Activated CD8-positive, alpha-beta memory T cell treated with anti-CD3 and anti-CD28 coated beads for 4 hours (primary cell): ENCODE measurements around the gene TEDC1.

Experiments used
- DNase-seq, 2 donors: peaks; one replicate each; pipeline ENCODE4 v3.0.0-alpha.2; 2020; ENCODE audit warnings: low read depth in 2 of 2

The TEDC1 gene

GRCh38 chr14:105490572-105491365 is at the start of gene TEDC1:
Gene TEDC1 (plus strand): TSS chr14:105491246. CDS start chr14:105491376, 130 bp downstream.
- DNase-seq = peak; percentile 96 to 99

- no peak for DNase-seq
Observed at GRCh38 chr14:105442125-105442524, 48.9 kb upstream of the TEDC1 start.

GRCh38 chr14:105442834-105443233 is 48.2 kb upstream of the TEDC1 start:
- DNase-seq = no peak

- DNase-seq = no peak
Observed at GRCh38 chr14:105444859-105445258, 46.2 kb upstream of the TEDC1 start.

GRCh38 chr14:105445290-105445689 is 45.8 kb upstream of the TEDC1 start:
- DNase-seq = no peak

- no peak for DNase-seq
Observed at GRCh38 chr14:105445901-105446845, 44.9 kb upstream of the TEDC1 start.

GRCh38 chr14:105446971-105447370 is 44.1 kb upstream of the TEDC1 start:
- DNase-seq = no peak

- no peak for DNase-seq
Observed at GRCh38 chr14:105447651-105448640, 43.1 kb upstream of the TEDC1 start.

GRCh38 chr14:105448706-105449111 is 42.3 kb upstream of the TEDC1 start:
- DNase-seq = peak; percentile 24 to 35

- no peak for DNase-seq
Observed at GRCh38 chr14:105449276-105450122, 41.5 kb upstream of the TEDC1 start.

- no peak for DNase-seq
Observed at GRCh38 chr14:105450123-105450505, 40.9 kb upstream of the TEDC1 start.

GRCh38 chr14:105450864-105451720 is 40.0 kb upstream of the TEDC1 start:
- no peak for DNase-seq

GRCh38 chr14:105452963-105453362 is 38.1 kb upstream of the TEDC1 start:
- no peak for DNase-seq

- no peak for DNase-seq
Observed at GRCh38 chr14:105453847-105454246, 37.2 kb upstream of the TEDC1 start.

- DNase-seq = no peak
Observed at GRCh38 chr14:105455086-105455640, 35.9 kb upstream of the TEDC1 start.

- no peak for DNase-seq
Observed at GRCh38 chr14:105455766-105456660, 35.0 kb upstream of the TEDC1 start.

GRCh38 chr14:105456736-105457617 is 34.1 kb upstream of the TEDC1 start:
- DNase-seq = no peak
